Ovary (tissue), 3 donors: ENCODE measurements around the gene APBA2.

Source experiments
- EP300 ChIP-seq: sonication (generic); formaldehyde crosslinking; IDR thresholded peaks from one replicate; pipeline ENCODE4 v1.6.1; 2017; ENCODE audit warnings: antibody characterized with exemption
- POLR2A ChIP-seq: fragments of 450-650 bp; IDR thresholded peaks from one replicate; pipeline ENCODE4 v1.6.1; 2017; ENCODE audit warnings: antibody characterized with exemption, mild to moderate bottlenecking, moderate library complexity
- TF ChIP-seq, protein P1 (sequence below), 3 donors: fragments of 450-650 bp in 2 of 3; fragments of 200-600 bp in 1 of 3; IDR thresholded peaks; one replicate each; pipeline versions ENCODE4 v1.5.1 to v1.8.0; 2016 to 2022; ENCODE audit warnings: antibody characterized with exemption in 3 of 3, mild to moderate bottlenecking in 1 of 3
- donor health status: DM: no; HTN: no; CAD: no.

DNA sequence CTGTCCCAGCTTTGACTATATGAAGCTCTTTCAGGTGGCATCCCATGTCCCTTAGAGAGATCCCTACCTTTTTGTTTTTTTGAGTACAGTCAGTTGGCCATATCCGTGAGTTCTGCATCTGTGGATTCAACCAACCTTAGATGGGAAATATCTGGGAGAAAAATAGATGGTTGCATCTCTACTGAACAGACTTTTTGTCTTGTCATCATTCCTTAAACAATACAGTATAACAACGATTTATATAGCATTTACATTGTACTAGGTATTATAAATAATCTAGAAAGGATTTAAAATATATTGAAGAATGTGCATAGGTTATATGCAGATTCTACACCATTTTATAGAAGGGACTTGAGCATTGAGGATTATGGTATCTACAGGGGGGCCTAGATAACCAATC is 65.1 kb downstream of the APBA2 start:
- TF ChIP-seq, protein P1, sequence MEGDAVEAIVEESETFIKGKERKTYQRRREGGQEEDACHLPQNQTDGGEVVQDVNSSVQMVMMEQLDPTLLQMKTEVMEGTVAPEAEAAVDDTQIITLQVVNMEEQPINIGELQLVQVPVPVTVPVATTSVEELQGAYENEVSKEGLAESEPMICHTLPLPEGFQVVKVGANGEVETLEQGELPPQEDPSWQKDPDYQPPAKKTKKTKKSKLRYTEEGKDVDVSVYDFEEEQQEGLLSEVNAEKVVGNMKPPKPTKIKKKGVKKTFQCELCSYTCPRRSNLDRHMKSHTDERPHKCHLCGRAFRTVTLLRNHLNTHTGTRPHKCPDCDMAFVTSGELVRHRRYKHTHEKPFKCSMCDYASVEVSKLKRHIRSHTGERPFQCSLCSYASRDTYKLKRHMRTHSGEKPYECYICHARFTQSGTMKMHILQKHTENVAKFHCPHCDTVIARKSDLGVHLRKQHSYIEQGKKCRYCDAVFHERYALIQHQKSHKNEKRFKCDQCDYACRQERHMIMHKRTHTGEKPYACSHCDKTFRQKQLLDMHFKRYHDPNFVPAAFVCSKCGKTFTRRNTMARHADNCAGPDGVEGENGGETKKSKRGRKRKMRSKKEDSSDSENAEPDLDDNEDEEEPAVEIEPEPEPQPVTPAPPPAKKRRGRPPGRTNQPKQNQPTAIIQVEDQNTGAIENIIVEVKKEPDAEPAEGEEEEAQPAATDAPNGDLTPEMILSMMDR (IDR thresholded peaks at IDR 0.05) = no peak
- TF ChIP-seq POLR2A (no peak), EP300 (no peak)
